Gastroesophageal sphincter (tissue), 4 donors: Measurements from ENCODE around the gene MYMX. TPM values are rescaled to one million over a fixed set of nuclear protein-coding genes. Genes with fewer than 3 reads are reported as not detected.

Experiments
- ATAC-seq: fragments of 150-250 bp; one replicate; pipeline ENCODE4 v1.9.1; 2016; ENCODE audit warnings: mild to moderate bottlenecking, moderate library complexity
- H3K27ac ChIP-seq, 4 donors: fragments of 200-600 bp; sonication (generic) in 3 of 4; 1 replicate in 3 of 4; 2 replicates in 1 of 4; pipeline ENCODE4 v1.5.1; 2016 to 2019
- H3K27me3 ChIP-seq: fragments of 200-600 bp; sonication (generic); one replicate; pipeline ENCODE4 v1.5.1; 2019
- H3K36me3 ChIP-seq, 2 donors: fragments of 200-600 bp; sonication (generic); one replicate each; pipeline ENCODE4 v1.5.1; 2019; ENCODE audit warnings: control low read depth in 1 of 2
- H3K4me1 ChIP-seq, 3 donors: fragments of 200-600 bp; sonication (generic); 1 replicate in 2 of 3; 2 replicates in 1 of 3; pipeline ENCODE4 v1.5.1; 2016 to 2019; ENCODE audit warnings: control low read depth in 2 of 3
- H3K4me3 ChIP-seq, 2 donors: fragments of 200-600 bp; sonication (generic); one replicate each; pipeline ENCODE4 v1.5.1; 2019; ENCODE audit warnings: mild to moderate bottlenecking in 1 of 2, moderate library complexity in 1 of 2
- H3K9me3 ChIP-seq, 3 donors: fragments of 200-600 bp; sonication (generic); one replicate each; pipeline ENCODE4 v1.5.1; 2017 to 2019; ENCODE audit warnings: control low read depth in 2 of 3
- CTCF ChIP-seq, 4 experiments: fragments of 200-600 bp in 2 of 4; fragments of 450-650 bp in 2 of 4; sonication (generic) in 1 of 4; IDR thresholded peaks; one replicate each; pipeline ENCODE4 v1.5.1; 2017 to 2019; ENCODE audit warnings: antibody characterized with exemption in 4 of 4, mild to moderate bottlenecking in 2 of 4, moderate library complexity in 2 of 4
- EP300 ChIP-seq: sonication (generic); formaldehyde crosslinking; IDR thresholded peaks from one replicate; pipeline ENCODE4 v1.6.1; 2017; ENCODE audit warnings: antibody characterized with exemption, mild to moderate bottlenecking
- POLR2A ChIP-seq, 2 donors: fragments of 450-650 bp; IDR thresholded peaks; one replicate each; pipeline ENCODE4 v1.6.1; 2017; ENCODE audit warnings: antibody characterized with exemption in 2 of 2, mild to moderate bottlenecking in 2 of 2, moderate library complexity in 1 of 2
- POLR2AphosphoS5 ChIP-seq: sonication (generic); formaldehyde crosslinking; IDR thresholded peaks from one replicate; pipeline ENCODE4 v1.6.1; 2017; ENCODE audit warnings: antibody characterized with exemption
- WGBS, 2 donors: methylation state at CpG; one replicate each; pipeline ENCODE4 v1.1.5; 2018; ENCODE audit warnings: low coverage in 1 of 2; 5-methylcytosine and 5-hydroxymethylcytosine counted together
- total RNA-seq, 4 donors: library from RNA; depleted of rRNA; stranded (reverse); fragments of >200 nt; gene quantifications; one replicate each; pipeline ENCODE4 v1.1.0, GENCODE V29; 2016

The MYMX gene
- total RNA-seq, 4 donors from 2014 or later, result 1.4 TPM; not detected in 3

- no peak for ATAC-seq
- Histone ChIP-seq H3K9me3 (no peaks in the 10 kb centered on the region), H3K27me3 (no peaks in the 10 kb centered on the region), H3K4me1 (no peaks in the 10 kb centered on the region), H3K36me3 (no peaks in the 10 kb centered on the region), H3K4me3 (no peak overlapping the region), H3K27ac (no peak overlapping the region)
- TF ChIP-seq POLR2AphosphoS5 (no peak), EP300 (no peak), POLR2A (IDR thresholded peaks at IDR 0.05) (no peak), CTCF (IDR thresholded peaks at IDR 0.05) (no peak)
- 86 to 95% methylated on average over 3 to 4 of the region's 6 CpGs for WGBS, 2 donors
Measured at GRCh38 chr6:44207966-44208365, 8.8 kb upstream of the MYMX start.

- Histone ChIP-seq H3K4me3 (no peak overlapping the region), H3K9me3 (no peaks in the 10 kb centered on the region), H3K27me3 (no peaks in the 10 kb centered on the region), H3K4me1 (peaks cover 0 to 5% (median 0%) of the 10 kb centered on the region in 3 donors), H3K27ac (no peak overlapping the region), H3K36me3 (no peaks in the 10 kb centered on the region)
- TF ChIP-seq CTCF (IDR thresholded peaks at IDR 0.05), result no peak
- no peak for TF ChIP-seq POLR2A (IDR thresholded peaks at IDR 0.05)
- no peak for TF ChIP-seq EP300
- TF ChIP-seq POLR2AphosphoS5, result no peak
- ATAC-seq, result no peak
- WGBS, 2 donors, result 68 to 93% methylated on average over 2 to 3 of the region's 3 CpGs
Measured at GRCh38 chr6:44211284-44211683, 5.4 kb upstream of the MYMX start.

GRCh38 chr6:44214307-44214706, 2.4 kb upstream of the MYMX start:
- no peak for TF ChIP-seq EP300
- TF ChIP-seq CTCF (IDR thresholded peaks at IDR 0.05), result no peak
- no peak for TF ChIP-seq POLR2AphosphoS5
- no peak for TF ChIP-seq POLR2A (IDR thresholded peaks at IDR 0.05)
- no peaks in the 10 kb centered on the region for H3K36me3 ChIP-seq
- H3K27ac ChIP-seq, result no peak overlapping the region
- WGBS, 2 donors, result 86 to 94% methylated on average over 3 to 6 of the region's 6 CpGs
- no peaks in the 10 kb centered on the region for H3K27me3 ChIP-seq
- H3K9me3 ChIP-seq, result no peaks in the 10 kb centered on the region
- H3K4me1 ChIP-seq, result peaks cover 0 to 36% (median 21%) of the 10 kb centered on the region in 3 donors
- ATAC-seq, result no peak
- no peak overlapping the region for H3K4me3 ChIP-seq

GRCh38 chr6:44217332-44218143, 812 bp downstream of the MYMX start:
- H3K9me3 ChIP-seq, result no peaks in the 10 kb centered on the region
- H3K27ac ChIP-seq, result peak overlapping the region in 3 of 4 donors; percentile 98 to 99 (median 99)
- H3K27me3 ChIP-seq, result no peaks in the 10 kb centered on the region
- no peaks in the 10 kb centered on the region for H3K36me3 ChIP-seq
- no peak overlapping the region for H3K4me3 ChIP-seq
- TF ChIP-seq CTCF (IDR thresholded peaks at IDR 0.05), result no peak
- no peak for TF ChIP-seq POLR2AphosphoS5
- no peak for TF ChIP-seq POLR2A (IDR thresholded peaks at IDR 0.05)
- TF ChIP-seq EP300, result no peak
- ATAC-seq, result no peak
- WGBS, 2 donors, result 60% methylated on average over 4 of the region's 16 CpGs; no CpG with 5 or more reads in 1 of the 2 donors
- peaks cover 1 to 68% (median 38%) of the 10 kb centered on the region in 3 donors for H3K4me1 ChIP-seq
